H9 (cell line): ENCODE measurements around the gene EVC. TPM values are rescaled to one million over a fixed set of nuclear protein-coding genes. Genes with fewer than 3 reads are reported as not detected.

ENCODE experiments used
- DNase-seq: peaks from one replicate; pipeline ENCODE4 v3.0.0-alpha.2; 2017
- H2AFZ ChIP-seq: one replicate; pipeline ENCODE4 v1.6.1; 2013; ENCODE audit warnings: mild to moderate bottlenecking, low read length, control low read depth, moderate library complexity
- H2AK5ac ChIP-seq: 2 replicates; pipeline ENCODE4 v1.6.1; 2013; ENCODE audit warnings: low read length, control low read depth, mixed read lengths; ENCODE audit not compliant: insufficient read length
- H2BK120ac ChIP-seq: one replicate; pipeline ENCODE4 v1.6.1; 2013; ENCODE audit warnings: low read depth, mild to moderate bottlenecking, low read length, control low read depth, inconsistent platforms; ENCODE audit not compliant: poor library complexity, severe bottlenecking
- H2BK12ac ChIP-seq: 2 replicates; pipeline ENCODE4 v1.6.1; 2013; ENCODE audit warnings: low read length, control low read depth, mixed read lengths, low read depth; ENCODE audit not compliant: insufficient read length
- H2BK15ac ChIP-seq: 2 replicates; pipeline ENCODE4 v1.6.1; 2013; ENCODE audit warnings: low read depth, low read length, control low read depth
- H2BK20ac ChIP-seq: one replicate; pipeline ENCODE4 v1.6.1; 2013; ENCODE audit warnings: low read depth, mild to moderate bottlenecking, low read length, control low read depth, inconsistent platforms; ENCODE audit not compliant: poor library complexity, severe bottlenecking
- H2BK5ac ChIP-seq: 2 replicates; pipeline ENCODE4 v1.6.1; 2013; ENCODE audit warnings: low read length, control low read depth, mixed read lengths; ENCODE audit not compliant: insufficient read length
- H3K14ac ChIP-seq: 2 replicates; pipeline ENCODE4 v1.6.1; 2013; ENCODE audit warnings: low read length, control low read depth; ENCODE audit not compliant: insufficient read depth
- H3K18ac ChIP-seq: 2 replicates; pipeline ENCODE4 v1.6.1; 2013; ENCODE audit warnings: low read depth, mild to moderate bottlenecking, mixed read lengths, low read length, control low read depth; ENCODE audit not compliant: insufficient read length
- H3K23ac ChIP-seq: 2 replicates; pipeline ENCODE4 v1.6.1; 2013; ENCODE audit warnings: low read length, control low read depth, mixed read lengths, low read depth; ENCODE audit not compliant: insufficient read length
- H3K23me2 ChIP-seq: 2 replicates; pipeline ENCODE4 v1.6.1; 2013; ENCODE audit warnings: low read depth, mild to moderate bottlenecking, mixed read lengths, low read length, control low read depth; ENCODE audit not compliant: insufficient read length, poor library complexity, severe bottlenecking
- H3K27ac ChIP-seq: 2 replicates; pipeline ENCODE4 v1.5.1; 2013; ENCODE audit warnings: low read length, control low read depth, mixed read lengths, low read depth; ENCODE audit not compliant: insufficient read length
- H3K27me3 ChIP-seq: 2 replicates; pipeline ENCODE4 v1.6.1; 2013; ENCODE audit warnings: low read length, control low read depth, inconsistent platforms; ENCODE audit not compliant: insufficient read depth
- H3K4ac ChIP-seq: 2 replicates; pipeline ENCODE4 v1.6.1; 2013; ENCODE audit warnings: low read depth, mild to moderate bottlenecking, control low read depth, inconsistent platforms, low read length, moderate library complexity
- H3K4me1 ChIP-seq: 2 replicates; pipeline ENCODE4 v1.6.1; 2013; ENCODE audit warnings: low read length, control low read depth, inconsistent platforms; ENCODE audit not compliant: insufficient read depth
- H3K4me2 ChIP-seq: 2 replicates; pipeline ENCODE4 v1.6.1; 2013; ENCODE audit warnings: low read length, control low read depth, mixed read lengths; ENCODE audit not compliant: insufficient read length, insufficient read depth
- H3K56ac ChIP-seq: 2 replicates; pipeline ENCODE4 v1.6.1; 2013; ENCODE audit warnings: low read depth, mild to moderate bottlenecking, mixed read lengths, low read length, control low read depth; ENCODE audit not compliant: insufficient read length
- H3K79me1 ChIP-seq: 2 replicates; pipeline ENCODE4 v1.6.1; 2013; ENCODE audit warnings: low read depth, mild to moderate bottlenecking, moderate library complexity, low read length, control low read depth, inconsistent platforms; ENCODE audit not compliant: insufficient read depth, poor library complexity, severe bottlenecking
- H3K79me2 ChIP-seq: 2 replicates; pipeline ENCODE4 v1.6.1; 2013; ENCODE audit warnings: low read length, control low read depth, inconsistent platforms; ENCODE audit not compliant: insufficient read depth
- H3K9ac ChIP-seq: 2 replicates; pipeline ENCODE4 v1.6.1; 2013; ENCODE audit warnings: low read length, control low read depth, mixed read lengths; ENCODE audit not compliant: insufficient read length; ENCODE audit errors: extremely low read depth
- H3K9me3 ChIP-seq: one replicate; pipeline ENCODE4 v1.6.1; 2013; ENCODE audit warnings: low read depth, low read length, inconsistent platforms; ENCODE audit not compliant: control insufficient read depth
- H3T11ph ChIP-seq: one replicate; pipeline ENCODE4 v1.6.1; 2013; ENCODE audit warnings: mild to moderate bottlenecking, low read length, control low read depth, inconsistent platforms
- H4K20me1 ChIP-seq: one replicate; pipeline ENCODE4 v1.6.1; 2013; ENCODE audit not compliant: control insufficient read depth, insufficient read length, insufficient read depth
- H4K5ac ChIP-seq: 2 replicates; pipeline ENCODE4 v1.6.1; 2013; ENCODE audit warnings: low read depth, mild to moderate bottlenecking, mixed read lengths, low read length, control low read depth; ENCODE audit not compliant: insufficient read length
- H4K8ac ChIP-seq: replicated peaks from 2 replicates; pipeline ENCODE4 v1.6.1; 2013; ENCODE audit warnings: low read length, control low read depth, mixed read lengths, low read depth; ENCODE audit not compliant: insufficient read length
- H4K91ac ChIP-seq: 2 replicates; pipeline ENCODE4 v1.6.1; 2013; ENCODE audit warnings: low read depth, mild to moderate bottlenecking, moderate library complexity, mixed read lengths, low read length, control low read depth; ENCODE audit not compliant: insufficient read length
- H3K27ac Mint-ChIP-seq, 3 experiments: 2 replicates in 2 of 3; 3 replicates in 1 of 3; pipeline ENCODE4 v1.8.0; 2020 to 2021; ENCODE audit warnings: mixed read lengths in 3 of 3, mild to moderate bottlenecking in 1 of 3, moderate library complexity in 1 of 3
- H3K27me3 Mint-ChIP-seq: 2 replicates; pipeline ENCODE4 v1.8.0; 2021; ENCODE audit warnings: low read depth, mild to moderate bottlenecking, moderate library complexity, mixed read lengths
- H3K36me3 Mint-ChIP-seq, 3 experiments: 2 replicates in 2 of 3; 3 replicates in 1 of 3; pipeline ENCODE4 v1.8.0; 2020 to 2021; ENCODE audit warnings: low read depth in 3 of 3, mixed read lengths in 3 of 3; ENCODE audit not compliant: insufficient read depth in 1 of 3
- H3K4me1 Mint-ChIP-seq, 2 experiments: 2 replicates each; pipeline ENCODE4 v1.8.0; 2020; ENCODE audit warnings: mixed read lengths in 2 of 2
- H3K4me3 Mint-ChIP-seq, 2 experiments: 2 replicates in 1 of 2; 3 replicates in 1 of 2; pipeline ENCODE4 v1.8.0; 2020 to 2021; ENCODE audit warnings: mild to moderate bottlenecking in 2 of 2, mixed read lengths in 2 of 2, moderate library complexity in 1 of 2
- H3K9me3 Mint-ChIP-seq, 2 experiments: 2 replicates in 1 of 2; 3 replicates in 1 of 2; pipeline ENCODE4 v1.8.0; 2020; ENCODE audit warnings: mild to moderate bottlenecking in 2 of 2, mixed read lengths in 2 of 2, moderate library complexity in 1 of 2
- WGBS: extraction: QIAGEN DNeasy Blood & Tissue Kit; methylation state at CpG from one replicate; pipeline ENCODE4 v1.1.7; 2013; ENCODE audit warnings: missing lambda C conversion rate, low lambda C conversion rate, mixed read lengths; ENCODE audit not compliant: insufficient read length; ENCODE audit errors: extremely low coverage; 5-methylcytosine and 5-hydroxymethylcytosine counted together
- total RNA-seq: library from RNA; stranded (reverse); gene quantifications from 2 replicates; pipeline ENCODE4 v1.2.1, GENCODE V29; 2021
- TF ChIP-seq, protein P1 (sequence below): fragments of 200-600 bp; sonication (generic); conservative IDR thresholded peaks from 3 replicates; pipeline ENCODE4 v1.8.0; 2021; ENCODE audit warnings: antibody characterized with exemption, mild to moderate bottlenecking

EVC gene
- total RNA-seq, 1 experiment from 2014 or later = 10.1 TPM

DNA sequence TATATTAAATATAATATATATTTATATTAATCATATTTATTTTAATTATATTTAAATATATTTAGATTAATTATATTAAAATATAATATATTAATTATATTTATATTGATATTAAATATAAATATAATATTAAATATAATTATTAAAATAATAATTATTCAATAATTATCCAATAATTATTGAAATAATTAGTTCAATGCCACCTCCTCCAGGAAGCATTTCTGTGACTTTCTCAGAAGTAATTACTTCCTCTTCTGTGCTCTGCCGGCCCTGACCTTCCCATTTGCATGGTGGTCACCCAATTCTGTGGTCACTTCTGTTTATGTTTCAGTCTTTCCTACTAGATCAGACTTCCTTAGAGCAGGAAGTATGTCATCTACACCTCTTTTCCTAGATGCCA is 48.4 kb upstream of the EVC start:
- no peak overlapping the region for H2BK5ac ChIP-seq
- H3K9ac ChIP-seq = no peak overlapping the region
- H2BK120ac ChIP-seq = no peak overlapping the region
- no peak overlapping the region for H2AFZ ChIP-seq
- H3K18ac ChIP-seq = no peak overlapping the region
- H3K9me3 Mint-ChIP-seq = peaks cover 2 to 7% of the 10 kb centered on the region in 2 experiments; a peak in 2 of 5 replicates
- no peak overlapping the region for H4K8ac ChIP-seq
- no peak overlapping the region for H3K4ac ChIP-seq
- no peaks in the 10 kb centered on the region for H3K4me1 Mint-ChIP-seq
- no peaks in the 10 kb centered on the region for H3K79me1 ChIP-seq
- no peaks in the 10 kb centered on the region for H3K27me3 ChIP-seq
- H4K5ac ChIP-seq = no peak overlapping the region
- no peaks in the 10 kb centered on the region for H3K4me1 ChIP-seq
- H3K36me3 Mint-ChIP-seq = peaks cover 4 to 33% (median 25%) of the 10 kb centered on the region in 3 experiments
- no peak overlapping the region for H3K23ac ChIP-seq
- no peak overlapping the region for H3K4me3 Mint-ChIP-seq
- DNase-seq = no peak
- H3K23me2 ChIP-seq = no peaks in the 10 kb centered on the region
- H2BK12ac ChIP-seq = no peak overlapping the region
- peaks cover 3% of the 10 kb centered on the region for H3K9me3 ChIP-seq
- no peak overlapping the region; a peak in 1 of 7 replicates for H3K27ac Mint-ChIP-seq
- H3T11ph ChIP-seq = no peak overlapping the region
- TF ChIP-seq, protein P1, sequence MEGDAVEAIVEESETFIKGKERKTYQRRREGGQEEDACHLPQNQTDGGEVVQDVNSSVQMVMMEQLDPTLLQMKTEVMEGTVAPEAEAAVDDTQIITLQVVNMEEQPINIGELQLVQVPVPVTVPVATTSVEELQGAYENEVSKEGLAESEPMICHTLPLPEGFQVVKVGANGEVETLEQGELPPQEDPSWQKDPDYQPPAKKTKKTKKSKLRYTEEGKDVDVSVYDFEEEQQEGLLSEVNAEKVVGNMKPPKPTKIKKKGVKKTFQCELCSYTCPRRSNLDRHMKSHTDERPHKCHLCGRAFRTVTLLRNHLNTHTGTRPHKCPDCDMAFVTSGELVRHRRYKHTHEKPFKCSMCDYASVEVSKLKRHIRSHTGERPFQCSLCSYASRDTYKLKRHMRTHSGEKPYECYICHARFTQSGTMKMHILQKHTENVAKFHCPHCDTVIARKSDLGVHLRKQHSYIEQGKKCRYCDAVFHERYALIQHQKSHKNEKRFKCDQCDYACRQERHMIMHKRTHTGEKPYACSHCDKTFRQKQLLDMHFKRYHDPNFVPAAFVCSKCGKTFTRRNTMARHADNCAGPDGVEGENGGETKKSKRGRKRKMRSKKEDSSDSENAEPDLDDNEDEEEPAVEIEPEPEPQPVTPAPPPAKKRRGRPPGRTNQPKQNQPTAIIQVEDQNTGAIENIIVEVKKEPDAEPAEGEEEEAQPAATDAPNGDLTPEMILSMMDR = no peak
- H3K14ac ChIP-seq = no peak overlapping the region
- H3K79me2 ChIP-seq = no peaks in the 10 kb centered on the region
- no peak overlapping the region for H2BK15ac ChIP-seq
- no peaks in the 10 kb centered on the region for H3K27me3 Mint-ChIP-seq
- WGBS = no CpG with 5 or more reads among the region's 1 CpG
- no peak overlapping the region for H2AK5ac ChIP-seq
- H4K20me1 ChIP-seq = no peaks in the 10 kb centered on the region
- no peak overlapping the region for H4K91ac ChIP-seq
- H3K27ac ChIP-seq = no peak overlapping the region
- H3K4me2 ChIP-seq = no peak overlapping the region
- no peak overlapping the region for H2BK20ac ChIP-seq
- no peak overlapping the region for H3K56ac ChIP-seq
